GM12878 (cell line): ENCODE data around the gene ACP4. TPM values are rescaled to one million over a fixed set of nuclear protein-coding genes. Genes with fewer than 3 reads are reported as not detected.

ENCODE experiments used
- BHLHE40 ChIP-seq, 2 experiments: fragments of 450-650 bp in 1 of 2; IDR thresholded peaks; 2 replicates each; pipeline ENCODE4 v1.6.1; 2011 to 2017; ENCODE audit warnings: low read depth in 2 of 2, borderline replicate concordance in 1 of 2, improper control_type of control experiment in 1 of 2, low read length in 1 of 2, mild to moderate bottlenecking in 1 of 2
- CHD1 ChIP-seq: IDR thresholded peaks from 2 replicates; pipeline ENCODE4 v1.6.1; 2012; ENCODE audit warnings: low read depth, low read length, improper control_type of control experiment
- CREM ChIP-seq: IDR thresholded peaks from 2 replicates; pipeline ENCODE4 v1.6.1; 2014; ENCODE audit warnings: antibody characterized with exemption, low read depth
- IKZF1 ChIP-seq: fragments of 450-650 bp; conservative IDR thresholded peaks from 2 replicates; pipeline ENCODE4 v1.6.1; 2017; ENCODE audit warnings: antibody characterized with exemption, mild to moderate bottlenecking
- KDM1A ChIP-seq: fragments of 200-600 bp; sonication (generic); IDR thresholded peaks from 2 replicates; pipeline ENCODE4 v1.6.1; 2016; ENCODE audit warnings: borderline replicate concordance
- MEF2B ChIP-seq: fragments of 450-650 bp; IDR thresholded peaks from 2 replicates; pipeline ENCODE4 v1.6.1; 2018; ENCODE audit warnings: mild to moderate bottlenecking, moderate library complexity; ENCODE audit not compliant: partially characterized antibody, poor library complexity, severe bottlenecking
- MXI1 ChIP-seq: fragments of 150-350 bp; IDR thresholded peaks from 2 replicates; pipeline ENCODE4 v1.6.1; 2011; ENCODE audit warnings: low read depth, mild to moderate bottlenecking, inconsistent platforms, low read length, improper control_type of control experiment
- NBN ChIP-seq: fragments of 450-650 bp; IDR thresholded peaks from 2 replicates; pipeline ENCODE4 v1.6.1; 2016
- NFIC ChIP-seq: IDR thresholded peaks from 2 replicates; pipeline ENCODE4 v1.6.1; 2012; ENCODE audit warnings: low read depth, mild to moderate bottlenecking, inconsistent platforms, low read length, moderate library complexity
- NFYA ChIP-seq: IDR thresholded peaks from 2 replicates; pipeline ENCODE4 v1.6.1; 2011; ENCODE audit warnings: low read depth, mild to moderate bottlenecking, low read length, improper control_type of control experiment, borderline replicate concordance
- POLR2AphosphoS2 ChIP-seq: IDR thresholded peaks from 2 replicates; pipeline ENCODE4 v1.6.1; 2011; ENCODE audit warnings: low read depth, mild to moderate bottlenecking, low read length, improper control_type of control experiment, moderate library complexity
- RAD51 ChIP-seq: fragments of 450-650 bp; IDR thresholded peaks from 2 replicates; pipeline ENCODE4 v1.6.1; 2016; ENCODE audit warnings: moderate library complexity, mild to moderate bottlenecking, inconsistent platforms
- RFX5 ChIP-seq: IDR thresholded peaks from 2 replicates; pipeline ENCODE4 v1.6.1; 2011; ENCODE audit warnings: low read depth, low read length, improper control_type of control experiment
- SIN3A ChIP-seq: IDR thresholded peaks from 2 replicates; pipeline ENCODE4 v1.6.1; 2012; ENCODE audit warnings: low read depth, low read length, improper control_type of control experiment
- polyA plus RNA-seq, 11 experiments: library from polyadenylated mRNA; depleted of rRNA in 4 of 11; unstranded in 6 of 11; stranded (reverse) in 5 of 11; fragments of >200 nt; fragmentation: Nextera tagmentation in 4 of 11; fragmentation: Illumina TruSeq in 1 of 11; extraction: Ambion mirVana in 4 of 11; extraction: Trizol in 1 of 11; gene quantifications; 1 replicate in 1 of 11; 2 replicates in 10 of 11; pipeline versions ENCODE4 v1.2.1 to v1.2.3, GENCODE V29; 2011 to 2016; ENCODE audit warnings: inconsistent platforms in 2 of 11, missing spikeins in 2 of 11, low read depth in 1 of 11
- total RNA-seq, 4 experiments: library from RNA; depleted of rRNA in 3 of 4; stranded (reverse); fragments of >200 nt in 3 of 4; fragmentation: Illumina TruSeq in 1 of 4; extraction: Trizol in 1 of 4; gene quantifications; 2 replicates each; pipeline versions ENCODE4 v1.2.1 to v1.2.3, GENCODE V29; 2013 to 2021
- TF ChIP-seq, protein P1 (sequence below): IDR thresholded peaks from 2 replicates; pipeline ENCODE4 v1.6.1; 2012; ENCODE audit warnings: improper control_type of control experiment, low read depth, low read length; ENCODE audit not compliant: insufficient replicate concordance

ACP4 gene
- total and polyA plus RNA-seq, 10 of the 15 experiments (the other 5 are each of a cell fraction or from before 2014, with no cell fraction given): not detected

DNA sequence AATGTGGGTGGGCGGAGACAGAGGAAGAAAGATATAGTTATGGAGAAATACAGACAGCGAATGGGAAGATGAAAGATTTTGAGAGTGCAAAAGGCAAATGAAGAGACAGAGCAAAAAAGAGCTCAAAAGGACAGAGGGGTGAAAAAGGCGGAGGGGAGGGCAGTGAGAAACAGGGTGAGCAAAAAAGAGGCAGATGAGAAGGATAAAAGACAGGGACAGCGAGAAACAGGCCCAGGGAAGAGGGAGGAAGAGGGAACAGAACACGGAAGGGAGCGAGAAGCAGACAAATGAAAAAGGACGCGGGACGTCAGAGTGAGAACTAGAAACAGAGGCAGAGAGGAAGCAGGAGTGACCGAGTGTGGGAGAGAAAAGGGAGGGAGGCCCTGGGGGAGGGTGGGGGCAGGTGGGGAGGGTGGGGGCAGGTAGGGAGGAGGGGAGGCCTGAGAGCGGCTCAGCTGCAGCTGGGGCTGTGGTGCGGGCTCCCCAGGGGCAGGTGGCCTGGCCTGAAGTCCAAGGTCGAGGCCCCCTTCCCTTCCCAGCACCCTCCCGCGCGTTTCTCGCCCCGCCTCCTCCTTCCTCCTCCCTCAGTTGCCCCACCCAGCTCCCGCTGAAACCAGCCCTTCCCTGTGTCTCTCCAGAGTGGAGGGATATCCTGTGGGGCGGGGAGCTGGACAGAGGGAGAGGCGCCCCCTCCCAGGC lies 30.5 kb downstream of the ACP4 start (continued):
- TF ChIP-seq, protein P1, sequence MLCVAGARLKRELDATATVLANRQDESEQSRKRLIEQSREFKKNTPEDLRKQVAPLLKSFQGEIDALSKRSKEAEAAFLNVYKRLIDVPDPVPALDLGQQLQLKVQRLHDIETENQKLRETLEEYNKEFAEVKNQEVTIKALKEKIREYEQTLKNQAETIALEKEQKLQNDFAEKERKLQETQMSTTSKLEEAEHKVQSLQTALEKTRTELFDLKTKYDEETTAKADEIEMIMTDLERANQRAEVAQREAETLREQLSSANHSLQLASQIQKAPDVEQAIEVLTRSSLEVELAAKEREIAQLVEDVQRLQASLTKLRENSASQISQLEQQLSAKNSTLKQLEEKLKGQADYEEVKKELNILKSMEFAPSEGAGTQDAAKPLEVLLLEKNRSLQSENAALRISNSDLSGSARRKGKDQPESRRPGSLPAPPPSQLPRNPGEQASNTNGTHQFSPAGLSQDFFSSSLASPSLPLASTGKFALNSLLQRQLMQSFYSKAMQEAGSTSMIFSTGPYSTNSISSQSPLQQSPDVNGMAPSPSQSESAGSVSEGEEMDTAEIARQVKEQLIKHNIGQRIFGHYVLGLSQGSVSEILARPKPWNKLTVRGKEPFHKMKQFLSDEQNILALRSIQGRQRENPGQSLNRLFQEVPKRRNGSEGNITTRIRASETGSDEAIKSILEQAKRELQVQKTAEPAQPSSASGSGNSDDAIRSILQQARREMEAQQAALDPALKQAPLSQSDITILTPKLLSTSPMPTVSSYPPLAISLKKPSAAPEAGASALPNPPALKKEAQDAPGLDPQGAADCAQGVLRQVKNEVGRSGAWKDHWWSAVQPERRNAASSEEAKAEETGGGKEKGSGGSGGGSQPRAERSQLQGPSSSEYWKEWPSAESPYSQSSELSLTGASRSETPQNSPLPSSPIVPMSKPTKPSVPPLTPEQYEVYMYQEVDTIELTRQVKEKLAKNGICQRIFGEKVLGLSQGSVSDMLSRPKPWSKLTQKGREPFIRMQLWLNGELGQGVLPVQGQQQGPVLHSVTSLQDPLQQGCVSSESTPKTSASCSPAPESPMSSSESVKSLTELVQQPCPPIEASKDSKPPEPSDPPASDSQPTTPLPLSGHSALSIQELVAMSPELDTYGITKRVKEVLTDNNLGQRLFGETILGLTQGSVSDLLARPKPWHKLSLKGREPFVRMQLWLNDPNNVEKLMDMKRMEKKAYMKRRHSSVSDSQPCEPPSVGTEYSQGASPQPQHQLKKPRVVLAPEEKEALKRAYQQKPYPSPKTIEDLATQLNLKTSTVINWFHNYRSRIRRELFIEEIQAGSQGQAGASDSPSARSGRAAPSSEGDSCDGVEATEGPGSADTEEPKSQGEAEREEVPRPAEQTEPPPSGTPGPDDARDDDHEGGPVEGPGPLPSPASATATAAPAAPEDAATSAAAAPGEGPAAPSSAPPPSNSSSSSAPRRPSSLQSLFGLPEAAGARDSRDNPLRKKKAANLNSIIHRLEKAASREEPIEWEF: no peak
- TF ChIP-seq IKZF1 (peak; percentile 66; the same call in 1 of the 2 replicates), SIN3A (no peak), KDM1A (no peak), CHD1 (no peak), BHLHE40 (IDR thresholded peaks at IDR 0.05; ENCODE audit: borderline replicate concordance in 1 of 2, low read depth in 2 of 2, low read length in 1 of 2) (peak in 1 of 2 experiments; percentile 24; a peak in 1 of 4 replicates), NFYA (no peak), RAD51 (peak; percentile 31; the same call in 1 of the 2 replicates), NBN (peak; percentile 96), RFX5 (no peak), CREM (no peak), POLR2AphosphoS2 (0 out of 2 replicates have a peak, but pooled peaks have one; percentile 20), NFIC (no peak), MXI1 (no peak), MEF2B (peak; percentile 85)
